Body of pancreas (tissue), 4 donors: ENCODE results near the gene USP25. TPM values are rescaled to one million over a fixed set of nuclear protein-coding genes. Genes with fewer than 3 reads are reported as not detected.

Experiments used
- ATAC-seq: fragments of 150-250 bp; one replicate; pipeline ENCODE4 v1.9.1; 2016
- DNase-seq, 4 donors: peaks; one replicate each; pipeline ENCODE4 v3.0.0-alpha.2; 2019
- H3K27ac ChIP-seq, 4 donors: fragments of 200-600 bp; sonication (generic); 1 replicate in 3 of 4; 2 replicates in 1 of 4; pipeline versions ENCODE4 v1.5.1 to v1.6.1; 2016 to 2019; ENCODE audit warnings: mild to moderate bottlenecking in 1 of 4, mixed read lengths in 1 of 4, moderate library complexity in 1 of 4
- H3K27me3 ChIP-seq, 2 donors: fragments of 200-600 bp; sonication (generic); one replicate each; pipeline ENCODE4 v1.6.0; 2016; ENCODE audit warnings: mild to moderate bottlenecking in 1 of 2
- H3K36me3 ChIP-seq, 2 donors: fragments of 200-600 bp; sonication (generic); replicated peaks in 1 of 2; 2 replicates each; pipeline ENCODE4 v1.5.1; 2016; ENCODE audit warnings: low read depth in 2 of 2; ENCODE audit not compliant: insufficient read depth in 1 of 2
- H3K4me1 ChIP-seq: fragments of 200-600 bp; sonication (generic); one replicate; pipeline ENCODE4 v1.6.0; 2016
- H3K4me3 ChIP-seq, 2 donors: fragments of 200-600 bp; sonication (generic); 1 replicate in 1 of 2; 2 replicates in 1 of 2; pipeline ENCODE4 v1.5.1; 2016 to 2019
- H3K9me3 ChIP-seq, 3 donors: fragments of 200-600 bp; sonication (generic); 1 replicate in 2 of 3; 2 replicates in 1 of 3; pipeline ENCODE4 v1.5.1; 2016
- POLR2A ChIP-seq, 3 donors: fragments of 450-650 bp; IDR thresholded peaks; one replicate each; pipeline ENCODE4 v1.6.1; 2016; ENCODE audit warnings: antibody characterized with exemption in 3 of 3, mild to moderate bottlenecking in 2 of 3
- WGBS, 2 donors: methylation state at CpG; one replicate each; pipeline ENCODE4 v1.1.5; 2017; 5-methylcytosine and 5-hydroxymethylcytosine counted together
- intact Hi-C: fragments of 100-400 bp; cut with DNase I; formaldehyde crosslinking; loops from one replicate; pipeline ENCODE4 v1.15.1; 2023
- total RNA-seq, 2 donors: library from RNA; depleted of rRNA; stranded (reverse); fragments of >200 nt; gene quantifications; one replicate each; pipeline ENCODE4 v1.1.0, GENCODE V29; 2016
- TF ChIP-seq, protein P1 (sequence below), 7 experiments: fragments of 450-650 bp in 4 of 7; fragments of 200-600 bp in 3 of 7; sonication (generic) in 3 of 7; IDR thresholded peaks; one replicate each; pipeline ENCODE4 v1.5.1; 2016 to 2019; ENCODE audit warnings: antibody characterized with exemption in 7 of 7

USP25 gene
- total RNA-seq, 2 donors from 2014 or later: 31.4 to 37.9 TPM

DNA sequence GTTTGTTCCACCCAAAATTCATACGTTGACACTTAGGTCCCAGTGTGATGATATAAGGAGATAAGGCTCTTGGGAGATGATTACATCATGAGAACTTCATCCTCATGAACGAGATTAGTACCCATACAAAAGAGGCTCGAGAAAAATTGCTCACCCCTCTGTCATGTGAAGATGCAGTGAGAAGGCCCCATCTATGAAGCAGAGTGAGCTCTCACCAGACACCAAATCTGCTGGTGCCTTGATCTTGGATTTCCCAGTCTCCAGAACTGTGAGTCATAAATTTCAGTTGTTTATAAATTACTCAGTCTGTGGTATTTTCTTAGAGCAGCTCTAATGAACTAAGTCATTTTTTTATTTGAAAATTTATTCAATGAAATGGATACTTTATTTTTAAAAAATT lies 42.6 kb upstream of the USP25 start:
- WGBS, 2 donors: 52 to 67% methylated on average over 3 of the region's 3 CpGs
- Histone ChIP-seq H3K27me3 (no peaks in the 10 kb centered on the region), H3K36me3 (no peaks in the 10 kb centered on the region), H3K9me3 (no peaks in the 10 kb centered on the region), H3K4me3 (no peak overlapping the region), H3K4me1 (no peaks in the 10 kb centered on the region), H3K27ac (no peak overlapping the region)
- no peak for TF ChIP-seq POLR2A (IDR thresholded peaks at IDR 0.05)
- TF ChIP-seq, protein P1, sequence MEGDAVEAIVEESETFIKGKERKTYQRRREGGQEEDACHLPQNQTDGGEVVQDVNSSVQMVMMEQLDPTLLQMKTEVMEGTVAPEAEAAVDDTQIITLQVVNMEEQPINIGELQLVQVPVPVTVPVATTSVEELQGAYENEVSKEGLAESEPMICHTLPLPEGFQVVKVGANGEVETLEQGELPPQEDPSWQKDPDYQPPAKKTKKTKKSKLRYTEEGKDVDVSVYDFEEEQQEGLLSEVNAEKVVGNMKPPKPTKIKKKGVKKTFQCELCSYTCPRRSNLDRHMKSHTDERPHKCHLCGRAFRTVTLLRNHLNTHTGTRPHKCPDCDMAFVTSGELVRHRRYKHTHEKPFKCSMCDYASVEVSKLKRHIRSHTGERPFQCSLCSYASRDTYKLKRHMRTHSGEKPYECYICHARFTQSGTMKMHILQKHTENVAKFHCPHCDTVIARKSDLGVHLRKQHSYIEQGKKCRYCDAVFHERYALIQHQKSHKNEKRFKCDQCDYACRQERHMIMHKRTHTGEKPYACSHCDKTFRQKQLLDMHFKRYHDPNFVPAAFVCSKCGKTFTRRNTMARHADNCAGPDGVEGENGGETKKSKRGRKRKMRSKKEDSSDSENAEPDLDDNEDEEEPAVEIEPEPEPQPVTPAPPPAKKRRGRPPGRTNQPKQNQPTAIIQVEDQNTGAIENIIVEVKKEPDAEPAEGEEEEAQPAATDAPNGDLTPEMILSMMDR (IDR thresholded peaks at IDR 0.05): no peak
- ATAC-seq: no peak
- no peak for DNase-seq
- intact Hi-C loops: no loop called here

DNA sequence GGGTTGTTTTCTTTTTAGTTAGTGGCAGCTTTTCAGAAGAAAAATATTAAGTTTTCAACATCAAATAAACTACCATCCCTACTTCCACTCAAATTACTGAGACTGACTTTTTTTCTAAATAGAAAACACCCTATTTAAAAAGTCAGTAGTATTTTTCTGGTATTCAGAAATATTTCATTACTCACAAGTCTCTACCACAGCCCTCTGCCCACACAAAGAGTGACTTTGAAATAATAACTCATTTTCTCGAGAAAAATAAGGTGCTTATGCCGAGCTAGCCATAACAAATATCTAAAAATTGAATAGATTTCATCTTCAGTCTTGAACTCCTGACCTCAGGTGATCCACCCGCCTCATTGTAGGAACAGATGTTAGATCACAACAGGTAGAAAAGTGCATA lies 41.8 kb upstream of the USP25 start:
- no peak for TF ChIP-seq POLR2A (IDR thresholded peaks at IDR 0.05)
- TF ChIP-seq, protein P1 (IDR thresholded peaks at IDR 0.05): no peak
- Histone ChIP-seq H3K4me3 (no peak overlapping the region), H3K9me3 (no peaks in the 10 kb centered on the region), H3K36me3 (no peaks in the 10 kb centered on the region), H3K27me3 (no peaks in the 10 kb centered on the region), H3K27ac (no peak overlapping the region), H3K4me1 (no peaks in the 10 kb centered on the region)
- ATAC-seq (no peak), DNase-seq (no peak)
- intact Hi-C loops: no loop called here
- WGBS, 2 donors: 64 to 76% methylated on average over 3 of the region's 3 CpGs

DNA sequence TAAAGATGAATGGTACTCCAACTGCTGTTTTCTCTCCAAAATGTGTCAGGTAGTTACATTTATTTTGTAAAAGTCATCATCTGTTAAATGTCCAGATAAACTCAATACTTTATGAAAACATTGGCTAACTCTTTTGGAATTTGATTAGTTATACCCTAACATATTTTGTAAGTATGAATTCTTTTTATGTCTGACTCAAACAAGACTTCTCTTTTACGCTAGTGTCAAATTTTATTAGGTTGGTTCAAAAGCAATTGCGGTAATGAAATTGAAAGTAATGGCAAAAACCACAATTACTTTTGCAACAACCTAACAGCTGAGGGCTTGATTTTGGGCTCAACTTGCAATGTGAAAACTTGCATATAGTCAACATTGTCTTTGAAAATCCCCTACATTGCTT lies 41.0 kb upstream of the USP25 start:
- TF ChIP-seq, protein P1 (IDR thresholded peaks at IDR 0.05): no peak
- TF ChIP-seq POLR2A (IDR thresholded peaks at IDR 0.05): no peak
- H3K36me3 ChIP-seq: no peaks in the 10 kb centered on the region
- H3K27ac ChIP-seq: no peak overlapping the region
- DNase-seq (no peak), ATAC-seq (no peak)
- 69 to 71% methylated on average over 2 of the region's 2 CpGs for WGBS, 2 donors
- H3K9me3 ChIP-seq: no peaks in the 10 kb centered on the region
- H3K27me3 ChIP-seq: no peaks in the 10 kb centered on the region
- intact Hi-C loops: no loop called here
- H3K4me1 ChIP-seq: no peaks in the 10 kb centered on the region
- H3K4me3 ChIP-seq: no peak overlapping the region

DNA sequence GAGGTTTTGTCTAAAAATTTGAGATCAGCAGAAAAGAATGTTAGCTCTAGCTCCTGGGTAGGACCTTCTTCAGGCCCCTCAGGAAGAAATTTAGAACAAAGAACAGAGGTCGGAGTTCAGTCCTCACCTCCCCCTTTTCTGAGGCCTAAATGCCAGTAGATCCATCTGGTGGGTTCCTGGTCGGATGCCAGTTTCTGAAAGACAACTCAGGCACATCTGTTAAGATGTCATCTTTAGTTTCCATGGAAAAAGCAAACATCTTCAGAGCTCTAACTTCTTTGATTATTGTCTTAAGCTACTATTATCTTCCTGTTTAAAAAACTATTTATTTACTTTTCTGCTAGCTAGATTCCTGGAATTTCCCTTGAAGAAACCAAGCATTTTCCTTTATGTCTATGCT lies 37.1 kb upstream of the USP25 start:
- WGBS, 2 donors: 93 to 94% methylated on average over 2 of the region's 2 CpGs

DNA sequence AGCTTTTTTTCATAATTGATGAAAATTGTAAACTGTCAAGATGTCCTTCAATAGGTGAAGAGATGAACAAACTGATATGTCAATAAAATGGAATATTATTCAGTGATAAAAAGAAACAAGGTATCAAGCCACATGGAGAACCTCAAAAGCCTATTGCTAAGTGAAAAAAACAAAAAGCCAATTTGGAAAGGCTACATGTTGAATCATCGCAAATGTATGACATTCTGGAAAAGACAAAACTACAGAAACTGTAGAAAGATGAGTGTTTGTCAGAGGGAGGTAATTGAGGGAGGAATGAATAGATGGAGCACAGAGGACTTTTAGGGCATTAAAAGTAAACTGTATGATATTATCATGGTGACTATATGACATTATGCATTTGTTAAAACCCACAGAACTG lies 34.5 kb upstream of the USP25 start:
- WGBS, 2 donors: 91 to 93% methylated on average over 1 of the region's 1 CpG
- TF ChIP-seq, protein P1 (IDR thresholded peaks at IDR 0.05): no peak
- no peak for TF ChIP-seq POLR2A (IDR thresholded peaks at IDR 0.05)

More for the DNA sequence above, 37.1 kb upstream of the USP25 start:
- DNase-seq (no peak), ATAC-seq (no peak)
- intact Hi-C loops: no loop called here
- Histone ChIP-seq H3K9me3 (no peaks in the 10 kb centered on the region), H3K4me3 (no peak overlapping the region), H3K36me3 (no peaks in the 10 kb centered on the region), H3K27me3 (no peaks in the 10 kb centered on the region), H3K27ac (no peak overlapping the region), H3K4me1 (no peaks in the 10 kb centered on the region)
- TF ChIP-seq, protein P1 (IDR thresholded peaks at IDR 0.05): no peak
- TF ChIP-seq POLR2A (IDR thresholded peaks at IDR 0.05): no peak

More for the DNA sequence above, 34.5 kb upstream of the USP25 start:
- Histone ChIP-seq H3K4me3 (no peak overlapping the region), H3K4me1 (no peaks in the 10 kb centered on the region), H3K27me3 (no peaks in the 10 kb centered on the region), H3K36me3 (no peaks in the 10 kb centered on the region), H3K9me3 (no peaks in the 10 kb centered on the region), H3K27ac (no peak overlapping the region)
- ATAC-seq: no peak
- no peak for DNase-seq
- intact Hi-C loops: no loop called here
